Stimulated activated CD4-positive, alpha-beta T cell treated with anti-CD3 and anti-CD28 coated beads, Interleukin-2, amount 100 ng/mL, for 48 hours (primary cell): ENCODE measurements around the gene TOMM40L.
A peak's percentile ranks its signal among the peaks of the same experiment; 100 is the strongest.

ENCODE experiments used
- DNase-seq, 2 donors: peaks; one replicate each; pipeline ENCODE4 v3.0.0-alpha.2; 2020

TOMM40L gene

GRCh38 chr1:161197560-161198193, 28.2 kb upstream of the TOMM40L start:
- DNase-seq = no peak

DNA sequence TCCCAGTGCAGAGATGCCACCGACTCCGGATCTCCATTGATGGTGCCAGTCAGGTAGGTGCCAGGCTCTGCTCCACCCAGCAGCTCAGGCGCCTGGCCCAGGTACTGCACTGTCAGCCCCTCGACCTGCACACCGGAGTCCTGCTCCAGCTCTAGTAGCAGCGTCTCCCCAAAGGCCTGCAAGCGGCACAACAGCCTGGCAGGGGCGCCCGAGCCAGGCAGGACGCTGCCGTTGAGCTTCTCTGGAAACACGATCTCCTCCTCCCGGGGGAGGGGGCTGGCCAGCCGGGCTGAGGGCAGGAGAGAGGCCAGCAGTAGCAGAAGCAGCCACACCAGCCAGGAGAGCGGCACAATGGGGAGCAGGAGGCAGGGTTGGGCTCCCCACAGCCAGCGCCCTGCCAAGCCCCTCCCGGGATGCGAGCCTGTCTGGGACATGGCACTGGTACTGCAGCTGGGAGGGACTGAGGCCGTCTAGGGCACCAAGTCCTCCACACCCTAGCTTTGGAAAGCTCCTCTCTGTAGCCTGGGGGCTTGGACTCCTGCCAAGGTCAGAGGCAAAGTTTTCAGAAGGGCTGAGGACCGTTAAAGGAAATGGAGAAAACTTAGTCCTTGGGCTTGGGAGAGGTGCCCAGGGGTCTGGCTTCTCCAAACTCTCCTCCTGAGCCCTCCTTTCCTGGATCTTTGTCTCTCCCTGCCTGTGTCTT, 27.5 kb upstream of the TOMM40L start:
- no peak for DNase-seq

DNA sequence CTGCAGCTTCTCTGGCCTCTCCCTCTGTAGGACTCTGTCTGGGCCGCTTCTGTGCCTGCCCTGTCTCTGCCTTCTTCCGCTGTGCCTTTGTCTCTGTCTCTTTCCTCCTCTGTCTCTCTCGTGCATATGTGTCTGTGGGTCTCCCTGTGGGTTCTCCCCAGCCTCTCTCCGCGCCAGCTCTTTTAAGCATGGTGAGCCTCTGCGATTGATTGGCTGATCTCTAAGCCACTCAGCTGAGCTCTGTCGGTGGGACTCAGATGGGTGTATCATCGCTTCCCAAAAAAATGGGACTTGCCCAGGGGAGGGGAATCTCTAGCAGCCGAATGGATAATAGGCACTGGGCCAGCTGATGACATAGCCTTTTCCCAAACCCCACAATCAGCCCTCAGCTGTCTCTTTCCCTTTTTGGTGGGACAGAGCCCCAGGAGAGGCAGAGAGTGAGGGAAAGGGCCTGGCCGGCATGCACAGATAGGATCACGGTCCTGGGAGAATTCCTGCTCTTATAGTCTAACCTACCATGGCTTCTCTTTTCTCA, 26.9 kb upstream of the TOMM40L start, which contains the start of gene ADAMTS4:
Gene ADAMTS4, minus strand, starts transcription at position 158 of the 535 bp plus-strand sequence. CDS start 427 bp downstream, outside the sequence.
- no peak for DNase-seq

DNA sequence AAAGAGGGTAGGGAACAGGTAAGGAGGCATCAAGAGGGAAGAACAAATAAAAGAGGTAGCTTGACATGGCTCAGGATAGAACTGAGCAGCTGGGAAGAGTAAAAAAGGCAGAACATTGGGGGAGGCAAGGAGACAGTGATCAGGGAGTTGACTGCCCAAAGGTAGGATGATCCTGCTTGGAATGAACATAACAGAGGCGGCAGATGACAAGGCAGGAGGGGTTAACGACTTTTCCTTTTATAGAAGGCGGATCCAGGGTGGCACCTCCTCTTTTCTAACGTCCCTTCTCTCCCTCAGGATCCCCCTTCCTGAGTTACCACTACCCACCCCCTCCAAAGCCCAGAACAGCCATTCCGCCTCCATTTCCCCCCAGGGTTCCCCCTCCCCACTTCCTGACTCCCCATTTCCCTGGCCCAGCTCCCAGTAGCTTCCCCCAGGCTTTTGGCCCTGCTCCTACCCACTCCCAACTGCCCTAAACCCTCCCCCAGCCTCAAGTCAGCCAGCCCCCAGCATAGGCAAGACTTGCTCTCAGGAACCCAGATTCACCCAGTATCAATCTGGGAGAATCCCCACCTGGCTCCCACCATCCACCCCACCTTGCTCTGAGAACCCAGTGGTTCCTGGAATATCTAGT, 26.2 kb upstream of the TOMM40L start:
- no peak for DNase-seq

DNA sequence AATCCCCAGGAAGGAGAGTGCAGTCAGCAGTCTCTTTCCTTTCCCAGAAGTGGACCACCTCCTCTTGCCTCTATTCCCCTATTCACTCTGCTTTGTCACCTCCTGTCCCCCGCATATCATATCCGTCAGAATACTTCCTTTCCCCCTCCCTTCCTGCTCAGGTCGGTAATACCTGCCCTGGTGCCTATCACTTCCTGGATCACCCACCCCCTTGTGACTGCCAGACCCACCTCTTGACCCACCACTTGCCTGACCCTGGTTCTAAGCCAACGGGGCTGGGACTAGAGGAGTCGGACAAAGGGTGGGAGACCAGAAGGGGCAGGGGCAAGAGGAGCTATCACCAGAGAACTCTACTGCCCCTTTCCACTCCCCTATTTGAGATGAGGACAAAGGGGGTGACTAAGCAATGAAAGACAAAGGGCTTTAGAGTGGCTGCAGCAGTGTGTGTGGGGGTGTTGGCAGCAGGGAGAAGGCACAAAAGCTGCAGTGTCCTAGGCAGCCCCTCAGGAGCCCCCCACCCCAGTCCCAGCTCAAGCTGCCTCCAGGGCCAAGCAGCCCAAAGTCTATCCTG, 25.4 kb upstream of the TOMM40L start:
- no peak for DNase-seq

DNA sequence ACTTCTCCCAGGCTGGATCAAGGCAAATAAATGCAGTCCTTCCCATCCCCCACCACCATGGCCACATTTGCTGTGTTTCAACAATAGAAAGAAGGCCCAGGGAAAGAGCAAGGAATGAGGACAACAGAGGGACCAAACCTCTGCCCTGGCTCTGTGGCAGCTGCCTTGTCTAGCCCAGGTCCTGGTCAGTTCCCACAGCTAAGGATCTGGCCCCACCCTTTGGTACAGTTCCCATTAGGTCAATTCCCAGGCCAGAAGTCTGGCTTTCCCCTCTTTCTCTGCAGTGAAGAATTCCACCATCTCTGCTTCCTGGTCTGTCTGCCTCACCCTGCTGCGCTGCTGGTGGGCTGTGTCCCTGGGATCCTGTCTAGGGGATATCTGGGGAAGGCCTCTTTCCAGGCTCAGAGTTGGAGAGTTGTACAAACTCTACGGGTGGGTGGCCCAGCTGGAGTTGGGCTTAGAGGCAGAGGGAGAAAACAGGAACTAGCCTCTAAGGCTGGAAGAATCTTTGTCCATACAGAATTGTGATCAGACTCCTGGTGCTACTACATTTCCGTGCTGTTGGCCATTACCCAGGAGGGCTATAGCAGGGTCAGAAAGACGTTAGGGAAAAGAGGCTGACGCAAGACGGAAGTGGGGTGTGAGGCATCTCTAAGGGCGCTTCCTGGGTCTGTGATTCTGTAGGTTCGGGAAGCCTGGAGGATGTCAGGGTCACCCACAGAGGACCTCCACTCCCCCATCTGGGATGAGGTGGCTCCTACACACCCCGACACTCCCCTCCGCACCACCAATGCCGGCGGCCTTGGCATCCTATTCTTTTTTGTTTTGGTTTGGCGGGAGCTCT, 24.6 kb upstream of the TOMM40L start:
- no peak for DNase-seq

- DNase-seq = peak; percentile 88 to 90
Observed at GRCh38 chr1:161201836-161202712, 23.8 kb upstream of the TOMM40L start, which contains the start of gene NDUFS2. Gene NDUFS2, plus strand, starts transcription at chr1:161202367. Its CDS starts 19 bp downstream, at chr1:161202386.

DNA sequence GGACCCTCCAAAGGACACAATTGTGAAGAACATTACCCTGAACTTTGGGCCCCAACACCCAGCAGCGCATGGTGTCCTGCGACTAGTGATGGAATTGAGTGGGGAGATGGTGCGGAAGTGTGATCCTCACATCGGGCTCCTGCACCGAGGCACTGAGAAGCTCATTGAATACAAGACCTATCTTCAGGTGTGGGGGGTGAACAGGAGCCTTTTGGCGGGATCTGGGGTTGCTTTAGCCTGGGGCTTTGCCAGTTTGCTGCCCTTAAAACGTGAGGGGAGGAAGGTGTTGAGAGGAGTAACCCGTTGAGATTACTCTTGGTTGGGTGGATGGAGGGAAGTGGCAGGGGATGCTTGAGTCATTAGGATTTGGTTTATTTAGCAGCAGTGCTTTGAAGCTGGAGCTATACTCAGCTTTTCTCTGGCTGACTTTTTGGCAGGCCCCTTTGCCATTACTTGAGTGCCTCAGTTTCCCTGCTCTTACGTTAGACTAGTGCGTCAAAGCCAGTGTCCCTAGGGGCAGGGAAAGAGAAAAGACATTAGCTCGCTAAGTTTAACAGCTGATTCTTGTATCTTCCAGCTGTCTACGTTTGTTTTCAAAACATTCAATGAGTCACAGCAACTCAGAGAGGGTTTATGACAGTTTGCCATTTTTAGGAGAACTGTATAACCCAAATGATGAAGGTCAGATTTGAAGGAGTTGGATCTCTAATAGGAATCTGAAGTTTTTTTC, 19.3 kb upstream of the TOMM40L start:
- DNase-seq = no peak

GRCh38 chr1:161207173-161207572, 18.7 kb upstream of the TOMM40L start:
- DNase-seq = no peak

DNA sequence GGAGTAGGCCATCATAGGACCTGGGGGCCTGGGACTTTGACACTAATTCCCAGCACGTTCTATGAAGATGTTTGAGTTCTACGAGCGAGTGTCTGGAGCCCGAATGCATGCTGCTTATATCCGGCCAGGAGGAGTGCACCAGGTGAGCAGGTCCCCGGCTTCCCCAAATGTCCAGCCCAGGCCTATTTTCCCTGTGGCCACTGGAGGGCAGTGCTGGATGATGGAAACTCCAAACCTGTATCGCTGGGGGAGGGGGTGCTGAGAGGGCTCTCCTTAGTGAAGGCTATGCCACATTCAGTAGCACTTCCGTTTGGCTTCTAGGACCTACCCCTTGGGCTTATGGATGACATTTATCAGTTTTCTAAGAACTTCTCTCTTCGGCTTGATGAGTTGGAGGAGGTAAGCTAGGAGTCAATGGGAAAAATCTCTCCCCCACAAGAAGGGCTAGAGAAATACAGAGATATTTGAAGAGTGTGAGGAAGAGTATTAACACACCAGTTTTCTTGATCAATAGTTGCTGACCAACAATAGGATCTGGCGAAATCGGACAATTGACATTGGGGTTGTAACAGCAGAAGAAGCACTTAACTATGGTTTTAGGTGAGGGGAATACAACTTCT, 16.0 kb upstream of the TOMM40L start:
- peak; percentile 67 to 68 for DNase-seq

- no peak for DNase-seq
Observed at GRCh38 chr1:161214369-161214768, 11.5 kb upstream of the TOMM40L start.

- no peak for DNase-seq
Observed at GRCh38 chr1:161215076-161215475, 10.8 kb upstream of the TOMM40L start, which contains the start of gene FCER1G. Gene FCER1G, plus strand, starts transcription at chr1:161215295. Its CDS starts 27 bp downstream, at chr1:161215322.

GRCh38 chr1:161216945-161217712, 8.7 kb upstream of the TOMM40L start:
- no peak for DNase-seq

GRCh38 chr1:161217831-161218230, 8.0 kb upstream of the TOMM40L start:
- DNase-seq = no peak

DNA sequence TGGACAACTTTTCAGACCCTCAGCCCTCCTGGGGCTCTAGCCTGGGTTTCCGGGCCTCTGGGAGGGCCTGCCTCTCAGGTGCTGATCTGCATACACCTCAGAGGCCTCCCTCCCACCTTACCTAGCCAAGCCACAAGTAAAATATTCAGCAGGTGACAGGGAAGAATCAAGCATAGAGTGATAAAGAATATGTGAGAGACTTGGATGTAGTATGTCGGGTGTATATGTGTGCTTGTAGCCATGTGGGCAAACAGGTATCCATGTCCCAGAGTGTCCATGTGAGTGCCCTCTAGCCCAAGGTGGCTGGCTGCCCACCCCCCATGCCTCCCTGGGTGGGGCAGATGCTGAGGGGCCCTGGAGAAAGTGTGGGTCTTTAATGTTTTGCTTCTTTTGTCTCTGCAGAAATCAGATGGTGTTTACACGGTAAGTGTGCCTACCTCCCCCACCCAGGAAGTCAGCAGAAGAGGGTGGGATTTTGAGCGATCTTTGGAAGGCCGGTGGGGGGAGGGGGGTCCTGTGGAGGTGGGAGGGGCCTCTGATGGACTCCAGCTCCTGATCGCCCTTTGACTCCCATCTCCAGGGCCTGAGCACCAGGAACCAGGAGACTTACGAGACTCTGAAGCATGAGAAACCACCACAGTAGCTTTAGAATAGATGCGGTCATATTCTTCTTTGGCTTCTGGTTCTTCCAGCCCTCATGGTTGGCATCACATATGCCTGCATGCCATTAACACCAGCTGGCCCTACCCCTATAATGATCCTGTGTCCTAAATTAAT, 7.4 kb upstream of the TOMM40L start:
- no peak for DNase-seq

- DNase-seq = no peak
Observed at GRCh38 chr1:161219078-161219892, 6.6 kb upstream of the TOMM40L start.

DNA sequence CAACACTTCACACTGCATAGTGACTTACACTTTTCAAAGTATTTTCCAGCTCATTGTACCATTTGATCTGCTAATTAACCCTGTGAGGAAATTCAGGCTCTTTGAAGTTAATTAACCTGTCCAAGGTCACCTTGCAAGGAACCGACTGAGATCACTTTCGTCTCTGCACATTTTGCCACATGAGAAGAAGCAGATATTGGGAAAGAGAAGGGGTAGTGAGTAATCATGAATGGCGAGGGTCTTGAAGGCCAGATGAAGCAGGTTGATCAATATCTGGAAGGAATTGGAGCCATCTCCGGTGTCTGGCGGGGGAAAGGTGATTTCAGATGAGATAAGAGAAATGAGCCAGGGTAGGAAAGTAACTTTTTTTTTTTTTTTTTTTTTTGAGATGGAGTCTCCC, 5.9 kb upstream of the TOMM40L start:
- DNase-seq = no peak
